Stimulated activated CD4-positive, alpha-beta T cell treated with anti-CD3 and anti-CD28 coated beads, Interleukin-1b, Interleukin-23, amount 100 ng/mL, for 1 hour (primary cell): ENCODE measurements around the gene ATP6V0C.
A peak's percentile ranks its signal among the peaks of the same experiment; 100 is the strongest.
"Not testable (repeated sequence)": the region's sequence is repeated elsewhere in the genome, so short reads cannot be mapped to it uniquely, and the experiment has no call there.

ENCODE experiments used
- DNase-seq, 2 donors: peaks; one replicate each; pipeline ENCODE4 v3.0.0-alpha.2; 2020; ENCODE audit warnings: low read depth in 2 of 2

Gene ATP6V0C

GRCh38 chr16:2474877-2475412, 38.8 kb upstream of the ATP6V0C start, which contains the start of gene TBC1D24:
Gene TBC1D24, plus strand, starts transcription at chr16:2475127. Its CDS starts 21,022 bp downstream, at chr16:2496149.
- DNase-seq, result peak; percentile 53 to 62

- DNase-seq, result peak in 1 of 2 donors; percentile 21
Measured at GRCh38 chr16:2475413-2476344, 38.1 kb upstream of the ATP6V0C start.

- no peak for DNase-seq
Measured at GRCh38 chr16:2476345-2476720, 37.4 kb upstream of the ATP6V0C start.

- no peak for DNase-seq
Measured at GRCh38 chr16:2476741-2477140, 37.0 kb upstream of the ATP6V0C start.

- DNase-seq, result no peak
Measured at GRCh38 chr16:2477327-2477726, 36.4 kb upstream of the ATP6V0C start.

- DNase-seq, result no peak
Measured at GRCh38 chr16:2478279-2478678, 35.5 kb upstream of the ATP6V0C start.

- DNase-seq, result not testable (repeated sequence)
Measured at GRCh38 chr16:2479996-2480395, 33.8 kb upstream of the ATP6V0C start.

- DNase-seq, result no peak
Measured at GRCh38 chr16:2480948-2481347, 32.8 kb upstream of the ATP6V0C start.

GRCh38 chr16:2481676-2482075, 32.1 kb upstream of the ATP6V0C start:
- DNase-seq, result no peak

GRCh38 chr16:2482249-2482648, 31.5 kb upstream of the ATP6V0C start:
- DNase-seq, result no peak

- no peak for DNase-seq
Measured at GRCh38 chr16:2482708-2483534, 30.8 kb upstream of the ATP6V0C start.

- DNase-seq, result no peak
Measured at GRCh38 chr16:2483939-2484897, 29.5 kb upstream of the ATP6V0C start.

GRCh38 chr16:2484898-2485508, 28.7 kb upstream of the ATP6V0C start:
- no peak for DNase-seq

- no peak for DNase-seq
Measured at GRCh38 chr16:2485811-2486507, 27.8 kb upstream of the ATP6V0C start.

- peak; percentile 42 to 64 for DNase-seq
Measured at GRCh38 chr16:2486645-2487516, 26.9 kb upstream of the ATP6V0C start.

GRCh38 chr16:2487517-2487842, 26.3 kb upstream of the ATP6V0C start:
- DNase-seq, result no peak

GRCh38 chr16:2487903-2488531, 25.7 kb upstream of the ATP6V0C start:
- no peak for DNase-seq

- DNase-seq, result no peak
Measured at GRCh38 chr16:2489581-2489980, 24.2 kb upstream of the ATP6V0C start.
